ENCODE results near the gene TAS2R41.
"Not testable (repeated sequence)": the region's sequence is repeated elsewhere in the genome, so short reads cannot be mapped to it uniquely, and the experiment has no call there.

The TAS2R41 gene

DNA sequence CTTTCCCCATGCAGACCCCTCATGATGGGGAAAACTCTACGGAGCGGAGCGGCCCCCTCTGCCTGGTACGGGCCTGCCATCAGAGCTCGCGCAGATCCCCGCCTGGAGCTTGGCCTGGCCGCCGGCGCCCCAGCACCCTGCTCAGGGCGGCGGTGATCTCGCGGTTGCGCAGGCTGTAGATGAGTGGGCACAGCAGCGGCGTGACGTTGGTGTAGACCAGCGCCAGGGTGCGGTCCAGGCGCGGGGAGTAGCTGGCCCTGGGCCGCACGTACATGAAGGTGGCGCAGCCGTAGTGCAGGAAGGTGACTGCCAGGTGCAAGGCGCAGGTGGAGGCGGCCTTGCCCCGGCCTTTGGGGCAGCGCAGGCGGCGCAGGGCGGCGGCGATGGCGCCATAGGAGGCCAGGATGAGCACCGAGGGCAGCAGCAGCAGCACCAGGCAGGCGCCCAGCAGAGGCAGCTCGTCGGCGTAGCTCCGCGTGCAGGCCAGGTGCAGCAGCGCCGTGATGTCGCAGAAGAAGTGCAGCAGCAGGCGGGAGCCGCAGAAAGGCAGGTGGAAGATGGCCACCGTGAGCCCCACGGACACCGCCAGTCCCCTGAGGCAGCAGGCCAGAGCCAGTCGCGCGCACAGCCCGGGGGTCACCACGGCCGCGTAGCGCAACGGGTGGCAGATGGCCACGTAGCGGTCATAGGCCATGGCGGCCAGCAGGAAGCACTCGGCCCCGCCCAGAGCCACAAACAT, 33.4 kb downstream of the TAS2R41 start:
- H3K9ac ChIP-seq (ENCODE audit: low read length), result no peak overlapping the region
- H3K36me3 ChIP-seq (ENCODE audit: control insufficient read depth, low read depth, low read length), result no peaks in the 10 kb centered on the region
- no peak overlapping the region for H3K27ac ChIP-seq (ENCODE audit: low read length)
- H3K4me3 ChIP-seq (ENCODE audit: low read length), result no peak overlapping the region
- no peaks in the 10 kb centered on the region for H3K9me3 ChIP-seq (ENCODE audit: control insufficient read depth, low read depth, low read length)
- H3K27me3 ChIP-seq (ENCODE audit: control insufficient read depth, insufficient read depth, low read length), result no peaks in the 10 kb centered on the region
- H3K4me1 ChIP-seq (ENCODE audit: control insufficient read depth, low read depth, low read length), result no peaks in the 10 kb centered on the region

DNA sequence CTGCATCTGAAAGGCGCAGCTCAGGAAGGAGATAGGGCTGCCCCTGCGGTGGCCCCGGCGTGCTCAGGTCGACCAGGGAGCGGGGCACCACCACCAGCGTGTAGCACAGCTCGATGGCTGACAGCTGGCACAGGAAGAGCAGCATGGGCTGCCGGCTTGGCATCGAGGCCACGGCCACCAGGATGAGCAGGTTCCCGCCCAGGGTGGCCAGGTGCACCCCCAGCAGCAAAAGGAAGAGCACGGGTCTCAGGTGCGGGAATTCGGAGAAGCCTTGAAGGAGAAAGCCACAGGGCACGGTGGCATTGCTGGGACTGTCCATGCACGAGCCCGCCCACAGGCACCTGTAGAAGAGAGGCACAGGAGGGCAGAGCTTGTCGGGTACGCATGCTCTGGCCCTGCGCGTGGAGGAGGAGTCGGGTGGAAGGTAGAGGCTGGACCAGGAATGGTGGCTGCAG, 33.9 kb downstream of the TAS2R41 start:
- Histone ChIP-seq H3K9ac (ENCODE audit: low read length) (no peak overlapping the region), H3K27ac (ENCODE audit: low read length) (no peak overlapping the region), H3K9me3 (ENCODE audit: control insufficient read depth, low read depth, low read length) (no peaks in the 10 kb centered on the region), H3K36me3 (ENCODE audit: control insufficient read depth, low read depth, low read length) (no peaks in the 10 kb centered on the region), H3K27me3 (ENCODE audit: control insufficient read depth, insufficient read depth, low read length) (no peaks in the 10 kb centered on the region), H3K4me3 (ENCODE audit: low read length) (no peak overlapping the region), H3K4me1 (ENCODE audit: control insufficient read depth, low read depth, low read length) (no peaks in the 10 kb centered on the region)

DNA sequence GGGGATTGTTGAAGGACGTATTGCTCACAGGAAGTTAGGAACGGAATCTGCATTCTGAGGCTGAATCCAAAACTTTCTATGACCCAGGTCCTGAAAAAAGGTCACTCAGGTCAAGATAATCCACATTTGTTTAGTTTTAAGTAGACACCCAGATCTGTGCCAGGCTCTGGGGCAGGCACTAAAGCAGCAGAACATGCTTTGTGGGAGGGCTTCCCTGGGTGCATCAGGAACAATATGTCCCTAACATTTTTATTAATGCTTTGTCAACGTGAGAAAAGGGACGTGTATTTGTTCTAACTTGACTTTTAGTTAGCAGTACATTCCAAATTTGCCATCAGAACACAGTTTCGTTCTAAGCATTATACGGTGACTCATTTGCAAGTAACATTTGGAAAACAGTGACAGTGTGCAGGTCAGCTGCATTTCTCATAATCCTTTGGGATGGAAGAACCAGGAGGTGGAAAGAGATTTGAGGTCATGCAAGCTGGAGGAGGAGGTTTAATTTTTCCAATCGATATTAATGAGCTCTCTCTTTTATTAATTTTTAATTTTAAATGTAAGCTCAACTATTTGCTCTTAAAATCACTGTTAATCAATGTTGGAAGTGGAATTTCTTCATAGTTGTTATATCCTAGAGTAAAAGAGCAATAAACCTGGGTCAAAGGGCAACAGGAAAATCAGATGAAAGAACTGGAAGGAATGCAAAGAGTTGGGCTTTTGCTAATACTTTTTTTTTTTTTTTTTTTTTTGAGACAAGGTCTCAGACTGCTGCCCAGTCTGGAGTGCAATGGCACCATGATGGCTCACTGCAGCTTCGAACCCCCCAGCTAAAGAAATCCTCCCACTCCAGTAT, 35.0 kb downstream of the TAS2R41 start:
- H3K27ac ChIP-seq (ENCODE audit: low read length), result no peak overlapping the region
- no peak overlapping the region for H3K4me3 ChIP-seq (ENCODE audit: low read length)
- H3K9ac ChIP-seq (ENCODE audit: low read length), result no peak overlapping the region
- no peaks in the 10 kb centered on the region for H3K27me3 ChIP-seq (ENCODE audit: control insufficient read depth, insufficient read depth, low read length)
- no peaks in the 10 kb centered on the region for H3K9me3 ChIP-seq (ENCODE audit: control insufficient read depth, low read depth, low read length)
- H3K4me1 ChIP-seq (ENCODE audit: control insufficient read depth, low read depth, low read length), result peaks cover 9% of the 10 kb centered on the region
- H3K36me3 ChIP-seq (ENCODE audit: control insufficient read depth, low read depth, low read length), result no peaks in the 10 kb centered on the region

DNA sequence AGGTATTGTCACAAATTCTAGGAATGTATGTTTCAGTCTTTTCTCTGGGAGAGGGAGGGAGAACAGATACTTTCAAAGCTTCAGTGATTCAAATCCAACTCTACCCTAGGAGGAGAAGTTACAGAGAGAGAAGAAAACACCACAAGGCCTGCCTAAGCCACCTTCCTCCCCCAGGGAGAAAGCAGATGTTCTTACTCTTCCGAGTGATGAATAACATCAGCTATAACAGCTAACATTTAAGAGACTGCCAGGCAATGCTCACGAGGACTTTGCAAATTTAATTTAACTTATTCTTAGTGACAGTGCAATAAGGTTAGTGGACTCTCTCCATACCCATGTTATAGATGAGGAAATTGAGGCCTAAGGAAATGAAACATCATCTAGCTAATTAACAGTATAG, 36.8 kb downstream of the TAS2R41 start:
- peaks cover 20% of the 10 kb centered on the region for H3K4me1 ChIP-seq (ENCODE audit: control insufficient read depth, low read depth, low read length)
- no peaks in the 10 kb centered on the region for H3K36me3 ChIP-seq (ENCODE audit: control insufficient read depth, low read depth, low read length)
- no peak overlapping the region for H3K9ac ChIP-seq (ENCODE audit: low read length)
- H3K27ac ChIP-seq (ENCODE audit: low read length), result no peak overlapping the region
- H3K4me3 ChIP-seq (ENCODE audit: low read length), result no peak overlapping the region
- H3K27me3 ChIP-seq (ENCODE audit: control insufficient read depth, insufficient read depth, low read length), result no peaks in the 10 kb centered on the region
- no peaks in the 10 kb centered on the region for H3K9me3 ChIP-seq (ENCODE audit: control insufficient read depth, low read depth, low read length)

DNA sequence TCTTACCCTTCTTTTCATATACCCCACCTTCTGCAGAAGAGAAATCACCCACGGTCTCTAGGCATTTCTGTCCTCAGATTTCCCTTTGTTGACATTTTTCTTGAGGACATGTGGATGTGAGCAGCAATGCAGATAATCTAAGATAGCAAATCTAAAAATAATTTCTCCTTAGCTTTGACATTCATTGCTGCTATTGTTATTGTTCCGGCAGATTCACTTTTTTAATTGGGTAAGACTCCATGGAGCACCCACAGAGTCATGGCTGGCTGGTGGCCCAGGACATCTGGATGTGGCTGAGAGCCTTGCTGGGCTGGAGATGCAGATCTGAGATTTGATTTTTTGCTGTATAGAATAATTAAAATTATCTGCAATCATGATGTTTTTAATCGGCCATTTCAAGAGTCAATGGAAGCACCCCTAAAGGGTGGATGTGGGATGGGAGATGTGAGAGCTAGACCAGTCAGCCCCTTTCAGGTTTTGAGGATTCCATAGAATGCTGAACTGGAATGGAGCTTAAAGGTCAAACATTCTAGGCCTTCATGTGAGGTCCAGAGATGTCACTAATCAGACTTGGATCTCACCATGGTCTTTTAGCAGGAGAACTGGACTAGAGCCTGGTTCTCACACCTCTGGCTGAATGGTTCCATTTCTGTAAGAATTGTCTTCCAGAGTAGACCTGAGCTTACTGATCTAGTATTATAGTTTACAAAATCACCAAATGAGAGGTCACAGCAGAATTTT, 37.5 kb downstream of the TAS2R41 start:
- H3K4me1 ChIP-seq (ENCODE audit: control insufficient read depth, low read depth, low read length), result peaks cover 20% of the 10 kb centered on the region
- no peaks in the 10 kb centered on the region for H3K36me3 ChIP-seq (ENCODE audit: control insufficient read depth, low read depth, low read length)
- no peaks in the 10 kb centered on the region for H3K27me3 ChIP-seq (ENCODE audit: control insufficient read depth, insufficient read depth, low read length)
- no peak overlapping the region for H3K27ac ChIP-seq (ENCODE audit: low read length)
- no peak overlapping the region for H3K4me3 ChIP-seq (ENCODE audit: low read length)
- no peak overlapping the region for H3K9ac ChIP-seq (ENCODE audit: low read length)
- no peaks in the 10 kb centered on the region for H3K9me3 ChIP-seq (ENCODE audit: control insufficient read depth, low read depth, low read length)

DNA sequence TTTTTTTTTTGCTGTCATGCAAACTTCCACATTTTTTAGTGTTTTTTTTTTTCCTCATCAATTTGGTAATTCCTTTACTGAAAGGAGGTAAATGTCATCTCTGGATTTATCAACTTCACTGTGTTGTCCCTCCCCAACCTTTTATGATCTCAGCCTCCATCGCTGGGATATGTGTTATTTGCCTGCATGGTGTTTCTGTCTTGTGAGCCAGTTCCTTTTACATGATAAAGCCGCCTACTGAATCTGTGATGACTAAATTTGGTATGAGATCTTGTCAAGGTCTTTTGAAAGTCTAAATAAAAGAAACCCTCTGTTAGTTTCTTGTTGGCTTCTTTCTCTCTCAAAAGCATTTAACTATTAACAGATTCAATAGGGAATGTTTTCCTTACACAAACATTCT, 39.3 kb downstream of the TAS2R41 start:
- Histone ChIP-seq H3K4me3 (ENCODE audit: low read length) (no peak overlapping the region), H3K27me3 (ENCODE audit: control insufficient read depth, insufficient read depth, low read length) (no peaks in the 10 kb centered on the region), H3K9ac (ENCODE audit: low read length) (no peak overlapping the region), H3K27ac (ENCODE audit: low read length) (no peak overlapping the region), H3K9me3 (ENCODE audit: control insufficient read depth, low read depth, low read length) (no peaks in the 10 kb centered on the region), H3K36me3 (ENCODE audit: control insufficient read depth, low read depth, low read length) (no peaks in the 10 kb centered on the region), H3K4me1 (ENCODE audit: control insufficient read depth, low read depth, low read length) (peaks cover 20% of the 10 kb centered on the region)

DNA sequence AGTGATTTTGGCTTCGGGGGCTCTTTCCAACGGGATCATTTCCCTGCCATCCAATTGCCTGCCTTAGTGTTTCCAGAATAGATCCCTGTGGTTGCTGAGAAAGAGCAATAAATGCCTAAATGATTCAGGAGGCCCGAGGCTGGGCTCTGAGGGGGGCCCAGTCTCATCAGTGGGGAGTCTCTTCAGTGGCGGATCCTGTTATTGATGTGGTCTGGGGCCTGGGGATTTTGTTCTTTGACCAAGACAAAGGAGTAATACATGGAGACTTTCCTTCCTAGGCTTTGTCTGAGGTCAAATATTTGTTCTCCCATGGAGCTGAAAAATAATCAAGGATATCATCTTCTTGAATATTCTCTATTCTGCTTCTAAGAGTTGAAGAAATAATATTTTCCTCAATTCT, 40.8 kb downstream of the TAS2R41 start:
- no peak overlapping the region for H3K9ac ChIP-seq (ENCODE audit: low read length)
- no peaks in the 10 kb centered on the region for H3K36me3 ChIP-seq (ENCODE audit: control insufficient read depth, low read depth, low read length)
- H3K4me3 ChIP-seq (ENCODE audit: low read length), result no peak overlapping the region
- H3K27me3 ChIP-seq (ENCODE audit: control insufficient read depth, insufficient read depth, low read length), result no peaks in the 10 kb centered on the region
- H3K9me3 ChIP-seq (ENCODE audit: control insufficient read depth, low read depth, low read length), result no peaks in the 10 kb centered on the region
- H3K4me1 ChIP-seq (ENCODE audit: control insufficient read depth, low read depth, low read length), result peaks cover 20% of the 10 kb centered on the region
- no peak overlapping the region for H3K27ac ChIP-seq (ENCODE audit: low read length)

DNA sequence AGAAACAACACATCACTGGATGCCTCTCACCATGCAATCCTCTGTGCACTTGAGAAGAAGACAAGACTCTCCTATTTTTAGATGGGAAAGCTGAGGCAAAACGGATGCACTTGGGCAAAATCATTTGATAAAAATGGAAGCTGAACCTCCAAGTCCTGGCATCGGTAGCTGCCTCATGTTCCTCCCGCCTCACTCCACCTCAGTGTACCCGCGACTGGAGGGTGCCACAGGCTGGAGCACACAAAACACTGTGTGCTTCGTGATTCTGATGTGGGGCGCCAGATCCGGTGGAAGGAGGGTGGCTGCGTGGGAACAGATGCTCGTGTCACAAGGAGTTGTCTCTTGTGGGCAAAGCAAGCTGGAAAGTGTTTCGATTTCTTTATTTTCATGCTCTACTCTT, 41.3 kb downstream of the TAS2R41 start:
- Histone ChIP-seq H3K9ac (ENCODE audit: low read length) (no peak overlapping the region), H3K27ac (ENCODE audit: low read length) (no peak overlapping the region), H3K36me3 (ENCODE audit: control insufficient read depth, low read depth, low read length) (no peaks in the 10 kb centered on the region), H3K27me3 (ENCODE audit: control insufficient read depth, insufficient read depth, low read length) (no peaks in the 10 kb centered on the region), H3K9me3 (ENCODE audit: control insufficient read depth, low read depth, low read length) (no peaks in the 10 kb centered on the region), H3K4me1 (ENCODE audit: control insufficient read depth, low read depth, low read length) (peaks cover 20% of the 10 kb centered on the region), H3K4me3 (ENCODE audit: low read length) (no peak overlapping the region)

DNA sequence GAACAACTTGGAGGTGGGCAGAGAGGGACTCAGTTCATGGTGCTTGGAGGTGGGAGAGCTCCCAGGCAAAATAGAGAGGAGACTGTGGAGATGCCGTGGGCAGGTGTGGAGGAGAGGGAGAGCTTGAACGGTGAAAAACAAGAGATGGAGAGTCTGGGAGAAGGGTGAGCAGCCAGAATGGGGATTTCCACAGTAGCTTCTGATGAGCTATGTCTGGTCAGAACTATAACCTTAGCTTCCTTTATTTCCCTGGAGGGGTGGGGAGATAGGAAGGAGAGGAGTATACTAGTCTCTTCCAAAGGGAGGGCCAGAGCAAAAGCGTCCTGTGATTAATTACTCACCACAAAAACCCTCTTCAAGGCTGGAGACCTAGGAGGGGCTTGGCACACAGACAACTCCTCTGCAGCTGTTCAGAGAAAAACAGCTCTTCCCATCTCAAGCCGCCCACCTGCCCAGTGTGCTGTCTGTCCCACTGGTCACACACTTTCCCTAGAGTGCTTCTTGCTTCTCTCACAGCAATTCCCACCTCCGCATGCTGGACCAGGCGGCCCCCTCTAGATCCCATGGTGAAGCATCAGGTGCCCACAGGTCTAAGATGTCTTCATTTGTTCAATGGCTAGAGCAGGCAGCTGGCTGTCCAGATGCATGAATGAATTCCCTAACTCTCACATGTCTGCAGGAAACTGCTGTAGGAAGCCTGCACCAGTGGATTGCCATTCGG, 41.9 kb downstream of the TAS2R41 start:
- H3K27me3 ChIP-seq (ENCODE audit: control insufficient read depth, insufficient read depth, low read length), result no peaks in the 10 kb centered on the region

DNA sequence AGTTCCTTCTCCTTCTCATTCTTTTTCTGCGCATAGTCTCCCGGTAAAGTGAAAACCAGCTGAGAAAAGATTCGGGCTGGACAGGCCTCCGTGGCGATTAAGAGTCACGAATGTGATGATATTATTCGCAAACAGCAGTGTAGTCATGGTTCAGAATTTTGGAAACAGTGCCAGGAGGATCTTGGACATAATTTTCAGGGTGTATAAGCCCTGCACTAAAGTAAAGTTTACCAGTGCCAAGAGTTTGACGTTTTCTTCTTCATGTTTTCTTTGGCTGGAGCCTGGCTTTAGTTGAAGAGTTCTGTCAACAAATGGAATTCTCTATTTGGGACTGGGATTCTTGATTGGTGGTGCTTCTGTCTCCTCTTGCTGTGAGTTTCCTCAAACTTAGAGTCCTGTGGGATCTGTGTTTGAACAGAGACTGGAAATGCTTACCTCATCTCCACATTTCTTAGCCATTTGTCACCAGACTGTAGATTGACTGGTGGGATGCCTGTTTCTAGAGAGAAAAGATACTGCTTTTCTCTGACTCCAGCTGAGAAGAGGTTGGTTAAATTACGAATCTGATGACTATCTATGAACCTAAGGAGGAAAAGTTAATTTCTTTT, 44.7 kb downstream of the TAS2R41 start:
- not testable (repeated sequence) for H3K9me3 ChIP-seq (ENCODE audit: control insufficient read depth, low read depth, low read length); H3K27me3 ChIP-seq (ENCODE audit: control insufficient read depth, insufficient read depth, low read length); H3K4me3 ChIP-seq (ENCODE audit: low read length); H3K36me3 ChIP-seq (ENCODE audit: control insufficient read depth, low read depth, low read length); H3K27ac ChIP-seq (ENCODE audit: low read length); H3K9ac ChIP-seq (ENCODE audit: low read length)
- peaks cover 14% of the 10 kb centered on the region for H3K4me1 ChIP-seq (ENCODE audit: control insufficient read depth, low read depth, low read length)

More for the DNA sequence above, 41.9 kb downstream of the TAS2R41 start:
- Histone ChIP-seq H3K27ac (ENCODE audit: low read length) (no peak overlapping the region), H3K4me1 (ENCODE audit: control insufficient read depth, low read depth, low read length) (peaks cover 20% of the 10 kb centered on the region), H3K4me3 (ENCODE audit: low read length) (no peak overlapping the region), H3K9me3 (ENCODE audit: control insufficient read depth, low read depth, low read length) (no peaks in the 10 kb centered on the region), H3K36me3 (ENCODE audit: control insufficient read depth, low read depth, low read length) (no peaks in the 10 kb centered on the region), H3K9ac (ENCODE audit: low read length) (no peak overlapping the region)
